HG03045 (cell line): ENCODE measurements around the gene USP10.
"Not testable (repeated sequence)": the region's sequence is repeated elsewhere in the genome, so short reads cannot be mapped to it uniquely, and the experiment has no call there.

Experiments used
- ATAC-seq: cut with Tn5 transposase; IDR thresholded peaks from one replicate; pipeline ENCODE4 v1.9.1; 2021; ENCODE audit warnings: mild to moderate bottlenecking, moderate library complexity; ENCODE audit not compliant: unreplicated experiment

The USP10 gene

DNA sequence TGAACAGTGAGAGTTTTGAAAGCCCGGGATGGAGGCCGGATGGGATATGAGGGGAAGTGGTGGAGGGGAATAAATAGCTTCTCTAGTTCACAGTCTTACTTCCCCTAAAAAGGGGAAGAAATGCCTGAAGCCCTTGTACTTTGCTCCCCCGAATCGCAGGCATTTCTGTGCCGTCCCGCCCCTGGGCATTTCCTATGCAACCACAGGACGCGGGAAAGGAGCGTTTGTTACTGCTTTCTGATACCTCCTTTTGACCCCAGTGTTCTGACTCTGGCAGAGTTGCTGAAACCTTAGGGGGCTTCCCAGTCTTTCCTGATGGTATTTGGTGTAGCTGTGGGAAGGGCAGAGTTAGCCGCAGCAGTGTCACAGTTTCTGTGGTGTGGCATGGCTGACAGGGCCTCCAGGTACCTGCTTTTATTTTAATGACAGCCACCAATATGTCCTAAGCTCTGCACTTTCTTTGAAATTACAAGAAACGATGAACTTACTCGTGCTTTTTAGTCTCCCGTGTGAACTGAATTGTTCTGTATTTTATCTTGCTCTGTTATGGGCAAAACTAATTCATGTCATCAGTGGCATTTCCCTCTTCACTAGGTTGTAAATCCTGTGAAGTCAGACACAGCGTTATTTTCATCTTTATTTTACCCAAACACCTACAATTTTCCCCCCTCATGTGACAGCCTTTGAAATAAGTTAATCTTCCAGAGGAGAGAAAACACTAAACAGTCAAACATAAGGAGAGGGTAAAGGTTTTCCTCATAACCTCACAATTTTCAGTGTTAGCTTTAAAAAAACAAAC, 27.1 kb downstream of the USP10 start:
- ATAC-seq = no peak

DNA sequence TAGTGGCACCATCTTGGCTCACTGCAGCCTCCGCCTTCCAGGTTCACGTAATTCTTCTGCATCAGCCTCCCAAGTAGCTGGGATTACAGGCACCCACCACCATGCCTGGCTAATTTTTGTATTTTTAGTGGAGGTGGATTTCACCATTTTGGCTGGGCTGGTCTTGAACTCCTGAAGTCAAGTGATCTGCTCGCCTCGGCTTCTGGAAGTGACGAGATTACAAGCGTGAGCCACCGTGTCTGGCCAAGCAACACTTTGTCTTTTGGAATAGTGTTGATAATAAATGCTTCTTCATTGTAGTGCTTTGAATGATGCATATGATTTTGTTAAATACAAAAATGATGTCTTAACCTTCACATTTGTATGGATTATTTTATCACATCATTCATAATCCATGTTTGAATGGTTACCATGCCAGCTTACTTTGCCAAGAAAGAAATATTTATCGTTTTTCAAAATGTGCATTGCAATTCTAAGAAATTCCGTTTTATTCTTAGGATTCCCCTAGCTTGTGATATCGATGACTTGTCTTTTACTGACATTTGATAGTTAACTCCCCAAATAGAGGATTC, 29.1 kb downstream of the USP10 start:
- ATAC-seq = no peak

- ATAC-seq = no peak
Measured at GRCh38 chr16:84729716-84730320, 30.0 kb downstream of the USP10 start.

GRCh38 chr16:84730406-84731106, 30.8 kb downstream of the USP10 start:
- no peak for ATAC-seq

- not testable (repeated sequence) for ATAC-seq
Measured at GRCh38 chr16:84732332-84732673, 32.5 kb downstream of the USP10 start.

DNA sequence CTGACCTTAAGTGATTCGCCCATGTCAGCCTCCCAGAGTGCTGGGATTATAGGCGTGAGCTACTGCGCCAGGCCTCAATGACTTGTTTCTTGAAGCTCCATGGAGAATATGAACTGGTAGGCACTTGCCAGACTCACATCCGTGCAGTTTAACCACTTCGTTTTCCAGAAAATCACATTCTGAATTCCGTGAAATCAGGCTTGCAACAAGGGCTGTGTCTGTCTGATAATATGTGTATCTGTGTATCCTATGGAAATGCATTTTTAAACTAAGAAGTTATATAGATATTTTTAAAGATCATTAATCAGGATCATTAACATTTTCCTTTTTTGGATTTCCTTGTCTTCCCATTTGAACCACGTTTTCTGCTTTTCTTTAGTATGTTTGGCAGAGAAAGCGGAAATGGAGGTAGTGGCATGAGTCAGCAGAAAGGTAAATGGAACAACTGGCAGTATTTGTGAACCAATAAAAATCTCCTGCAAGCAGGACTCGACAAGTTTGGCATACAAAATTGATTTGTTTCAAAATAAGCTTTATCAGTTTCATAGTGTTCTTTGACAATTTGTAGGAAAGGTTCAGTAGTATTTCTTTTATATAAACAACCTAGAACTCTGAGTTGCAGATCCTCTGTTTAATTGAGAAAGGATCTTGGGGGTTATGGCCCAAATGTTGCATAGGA, 33.0 kb downstream of the USP10 start:
- no peak for ATAC-seq

DNA sequence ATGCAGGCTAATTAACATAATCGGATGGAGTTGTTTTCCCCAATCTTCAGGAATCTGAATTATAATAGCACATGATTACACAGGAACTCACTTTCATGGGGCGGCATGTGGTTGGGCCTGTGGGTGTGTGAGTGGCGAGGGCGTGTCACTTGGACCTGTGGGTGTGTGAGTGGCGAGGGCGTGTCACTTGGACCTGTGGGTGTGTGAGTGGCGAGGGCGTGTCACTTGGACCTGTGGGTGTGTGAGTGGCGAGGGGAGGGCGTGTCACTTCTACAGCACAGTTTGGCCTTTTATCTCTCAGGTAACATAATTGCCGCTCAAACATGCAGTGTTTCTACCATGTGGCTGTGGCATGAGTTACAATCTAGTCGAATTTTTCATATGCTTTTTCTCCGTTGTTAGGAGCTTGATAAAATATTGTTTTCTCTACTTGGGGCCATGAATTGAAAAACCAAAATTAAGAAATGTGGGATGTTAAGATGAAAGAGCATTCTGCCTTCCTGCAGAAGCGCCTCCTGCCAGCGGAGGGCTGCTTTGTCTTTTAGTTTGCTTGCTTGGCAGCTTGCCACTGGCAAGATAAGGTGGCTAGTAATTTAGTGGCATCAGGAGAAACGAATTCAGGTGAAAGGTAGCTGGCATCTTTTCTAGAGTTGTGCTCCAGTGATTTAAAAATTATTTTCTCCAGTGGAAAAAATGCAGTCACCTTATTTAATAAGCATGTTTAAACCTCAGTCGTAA, 36.2 kb downstream of the USP10 start:
- ATAC-seq = no peak

DNA sequence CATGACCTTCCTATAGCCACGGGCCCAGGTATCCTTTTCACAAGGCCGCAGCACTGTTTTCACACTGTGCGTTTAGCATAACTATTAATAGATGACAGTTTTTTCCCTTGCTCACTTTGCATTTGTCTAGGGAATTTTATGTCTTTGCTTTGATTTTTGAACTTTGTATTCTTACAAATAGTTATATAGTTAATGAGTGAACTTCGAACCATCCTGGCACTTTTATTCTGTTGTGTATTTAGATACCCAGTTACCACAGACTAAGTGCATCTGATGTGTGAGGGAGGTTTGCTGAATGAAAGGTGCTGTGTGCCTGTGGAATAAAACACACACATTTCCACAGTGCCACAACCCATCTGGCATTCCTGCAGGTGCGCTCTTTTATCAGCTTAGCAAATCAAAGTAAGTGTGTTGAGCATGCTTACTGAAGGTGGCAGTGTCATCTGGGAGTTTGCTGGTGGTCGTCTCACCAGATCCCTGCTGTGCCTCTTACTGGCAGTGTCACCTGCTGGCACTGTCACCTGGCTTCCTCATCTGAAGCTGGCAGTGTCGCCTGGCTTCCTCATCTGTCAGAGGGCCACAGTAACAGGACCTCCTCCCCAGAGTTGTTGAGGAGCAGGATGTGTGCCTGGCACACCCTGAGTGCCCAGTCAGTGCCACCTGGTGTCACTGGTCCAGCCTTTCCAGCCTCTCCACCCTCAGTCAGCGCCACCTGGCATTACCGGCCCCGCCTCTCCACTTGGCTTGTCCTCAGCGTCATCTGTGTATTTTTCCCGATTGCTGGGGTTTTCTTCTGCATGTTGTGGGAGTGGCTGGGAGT, 37.6 kb downstream of the USP10 start:
- ATAC-seq = no peak

DNA sequence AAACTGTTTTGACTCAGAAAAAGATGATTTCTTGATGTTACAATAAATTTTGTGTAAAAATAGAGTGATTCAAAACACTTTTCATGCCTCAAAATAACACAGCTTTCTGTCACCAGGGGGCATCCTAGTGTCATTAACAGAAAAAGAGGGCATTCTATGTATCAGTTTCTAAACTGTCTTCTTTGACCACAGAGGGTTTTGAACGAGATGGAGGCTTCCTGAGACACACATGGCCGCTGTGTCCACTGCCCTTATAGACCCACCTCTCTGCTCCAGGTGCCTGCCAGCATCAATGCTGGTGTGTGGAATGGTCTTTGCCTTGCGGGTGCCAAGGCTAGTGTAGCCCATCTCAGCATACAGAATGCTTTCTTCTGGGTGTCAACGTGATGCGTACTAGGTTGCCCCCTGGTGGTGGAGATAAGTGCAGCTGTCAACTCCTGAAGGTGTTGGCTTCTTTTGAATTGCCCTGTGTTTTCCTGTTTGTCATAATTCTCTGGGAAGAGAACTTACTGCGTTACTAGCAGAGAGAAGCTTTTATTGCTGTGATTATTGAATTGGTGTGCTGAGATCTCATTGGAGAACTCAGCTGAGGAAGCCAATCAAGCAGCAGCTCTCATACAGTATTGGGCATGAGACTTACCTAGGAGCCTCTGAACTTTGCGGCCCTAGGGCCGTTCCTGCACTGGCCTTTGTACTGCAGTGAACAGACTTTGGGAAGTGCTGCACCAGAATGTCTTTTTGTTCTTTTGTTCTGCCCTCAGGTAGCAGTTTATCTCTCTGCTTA, 38.6 kb downstream of the USP10 start:
- ATAC-seq = peak; percentile 69

DNA sequence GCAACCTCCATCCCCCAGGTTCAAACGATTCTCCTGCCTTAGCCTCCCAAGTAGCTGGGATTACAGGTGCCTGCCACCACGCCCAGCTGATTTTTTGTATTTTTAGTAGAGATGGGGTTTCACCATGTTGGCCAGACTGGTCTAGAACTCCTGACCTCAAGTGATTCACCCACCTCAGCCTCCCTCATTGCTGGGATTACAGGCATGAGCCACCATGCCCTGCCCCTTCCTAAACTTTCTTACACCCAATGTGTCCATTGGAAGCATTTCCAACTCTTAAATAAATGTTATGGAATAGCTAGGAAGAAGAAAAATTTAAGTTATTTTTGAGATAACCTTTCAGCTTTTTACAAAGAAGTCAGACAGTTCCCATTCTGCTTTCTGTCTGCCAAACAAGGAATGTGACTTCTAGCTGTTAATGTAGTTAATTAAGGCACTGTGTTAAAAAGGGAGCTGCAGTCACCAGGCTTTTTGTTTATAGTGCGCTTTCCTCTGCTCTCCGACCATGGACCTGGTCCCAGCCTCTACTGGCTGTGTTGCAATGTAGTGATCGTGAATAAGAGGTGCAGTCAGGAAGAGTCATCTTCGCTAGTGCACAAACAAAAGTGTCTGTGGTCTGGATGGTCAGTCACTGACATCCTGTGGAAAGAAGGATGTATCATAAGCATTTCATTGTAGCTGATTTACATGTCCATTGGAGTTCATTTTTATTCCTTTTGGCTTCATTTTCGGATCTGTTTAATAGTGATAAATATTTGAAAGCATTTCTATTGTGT, 39.7 kb downstream of the USP10 start:
- no peak for ATAC-seq

GRCh38 chr16:84740596-84741116, 40.9 kb downstream of the USP10 start:
- ATAC-seq = no peak

DNA sequence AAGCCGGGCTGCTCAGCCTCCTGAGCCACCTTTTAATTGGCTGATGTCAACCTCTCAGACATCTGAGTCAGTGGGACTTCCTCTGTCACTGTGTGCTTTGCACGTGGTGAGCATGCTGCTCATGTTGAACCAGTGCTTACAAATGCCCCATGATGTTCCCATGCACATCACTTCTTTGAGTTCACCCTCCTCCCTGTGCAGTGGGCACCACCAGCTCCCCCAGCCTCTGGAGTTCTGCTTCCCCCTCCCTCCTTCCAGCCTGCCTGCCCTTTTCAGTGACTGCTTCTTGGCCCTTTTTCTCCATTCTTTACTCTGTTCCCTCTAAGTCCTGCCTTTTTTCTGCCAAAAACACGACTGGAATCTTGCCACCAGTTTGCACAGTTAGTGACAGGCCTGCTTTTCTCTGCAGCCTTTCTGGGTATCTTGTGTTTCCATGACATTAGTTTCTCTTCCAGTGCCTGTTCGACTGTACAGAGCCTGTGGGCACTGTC, 41.6 kb downstream of the USP10 start:
- ATAC-seq = no peak

GRCh38 chr16:84742641-84743092, 42.9 kb downstream of the USP10 start:
- no peak for ATAC-seq

- no peak for ATAC-seq
Measured at GRCh38 chr16:84746231-84746630, 46.4 kb downstream of the USP10 start.

- no peak for ATAC-seq
Measured at GRCh38 chr16:84746875-84747274, 47.1 kb downstream of the USP10 start.

DNA sequence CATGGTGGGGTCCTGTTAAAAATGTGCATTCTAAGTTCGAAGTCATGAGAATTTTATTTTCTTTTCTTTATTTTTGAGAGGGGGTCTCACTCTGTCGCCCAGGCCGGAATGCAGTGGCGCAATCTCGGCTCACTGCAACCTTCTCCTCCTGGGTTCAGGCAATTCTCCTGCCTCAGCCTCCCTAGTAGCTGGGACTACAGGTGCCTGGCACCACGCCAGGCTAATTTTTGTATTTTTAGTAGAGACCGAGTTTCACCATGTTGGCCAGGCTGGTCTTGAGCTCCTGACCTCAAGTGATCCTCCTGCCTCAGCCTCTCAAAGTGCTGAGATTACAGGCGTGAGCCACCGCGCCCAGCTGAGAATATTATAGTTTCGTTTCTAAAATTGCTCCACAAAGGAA, 48.4 kb downstream of the USP10 start:
- not testable (repeated sequence) for ATAC-seq

DNA sequence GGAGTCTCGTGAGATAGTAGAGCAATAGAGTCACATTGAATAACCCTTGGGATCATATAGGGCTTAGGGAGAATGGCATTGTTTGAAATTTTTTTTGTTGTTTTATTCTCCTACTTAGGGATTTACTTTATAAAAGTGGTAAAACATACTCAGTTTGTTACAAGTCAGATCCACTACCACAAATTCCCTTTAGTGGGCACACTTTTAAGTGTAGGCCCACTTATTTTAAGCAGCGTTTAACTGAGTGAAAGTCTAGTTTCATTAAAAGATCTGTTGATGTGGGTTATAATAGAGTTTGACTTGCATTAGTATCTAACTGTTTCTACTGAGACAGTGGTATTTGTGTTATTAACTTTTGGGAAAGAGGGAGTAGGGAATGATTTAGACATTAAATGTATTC, 49.3 kb downstream of the USP10 start:
- no peak for ATAC-seq

- no peak for ATAC-seq
Measured at GRCh38 chr16:84749815-84750214, 50.0 kb downstream of the USP10 start.
